SK-N-SH (cell line): ENCODE data around the gene LUC7L2. TPM values are rescaled to one million over a fixed set of nuclear protein-coding genes. Genes with fewer than 3 reads are reported as not detected.

Experiments used
- CTCF ChIA-PET: fragments of 300-600, 350-600 bp; formaldehyde crosslinking; extraction: SDS; loops from one replicate; lab custom pipeline; 2021; lab: Yijun Ruan, JAX
- POLR2A ChIA-PET: fragments of 350-600 bp; sonication (Branson Sonifier 250); formaldehyde crosslinking; extraction: SDS; loops from one replicate; lab custom pipeline; 2020; ENCODE audit warnings: antibody characterized with exemption, inconsistent platforms; lab: Yijun Ruan, JAX
- DNase-seq: peaks from one replicate; pipeline ENCODE4 v3.0.0; 2012
- H2AFZ ChIP-seq: fragments of 200-600 bp; sonication (generic); 2 replicates; pipeline ENCODE4 v1.8.1; 2016; ENCODE audit warnings: antibody characterized with exemption, mild to moderate bottlenecking, low read depth
- H3F3A ChIP-seq: fragments of 200-600 bp; sonication (generic); replicated peaks from 2 replicates; pipeline ENCODE3; 2016; ENCODE audit warnings: antibody characterized with exemption, mild to moderate bottlenecking; ENCODE audit not compliant: insufficient read depth
- H3K27ac ChIP-seq, 2 experiments: fragments of 200-500 bp in 1 of 2; fragments of 200-600 bp in 1 of 2; sonication (Bioruptor generic) in 1 of 2; sonication (generic), shearing (Covaris generic) in 1 of 2; 2 replicates each; pipeline versions ENCODE4 v1.5.1 to v1.6.1; 2014 to 2016; ENCODE audit warnings: low read depth in 2 of 2, inconsistent platforms in 1 of 2, low read length in 1 of 2, mild to moderate bottlenecking in 1 of 2, mixed read lengths in 1 of 2
- H3K27me3 ChIP-seq: fragments of 200-600 bp; sonication (generic), shearing (Covaris generic); 2 replicates; pipeline ENCODE4 v1.6.1; 2016; ENCODE audit warnings: mixed run types; ENCODE audit not compliant: insufficient read depth
- H3K36me3 ChIP-seq, 2 experiments: fragments of 200-500 bp in 1 of 2; fragments of 200-600 bp in 1 of 2; sonication (Bioruptor generic) in 1 of 2; sonication (generic) in 1 of 2; replicated peaks in 1 of 2; 2 replicates each; pipeline versions ENCODE3 to v1.5.1; 2014 to 2016; ENCODE audit warnings: low read length in 1 of 2, mild to moderate bottlenecking in 1 of 2; ENCODE audit not compliant: insufficient read depth in 2 of 2, control insufficient read depth in 1 of 2
- H3K4me1 ChIP-seq, 2 experiments: fragments of 200-500 bp in 1 of 2; fragments of 200-600 bp in 1 of 2; sonication (Bioruptor generic) in 1 of 2; sonication (generic), shearing (Covaris generic) in 1 of 2; 2 replicates each; pipeline versions ENCODE4 v1.5.1 to v1.6.1; 2014 to 2016; ENCODE audit warnings: low read depth in 1 of 2, low read length in 1 of 2, mixed run types in 1 of 2; ENCODE audit not compliant: insufficient read depth in 2 of 2, control insufficient read depth in 1 of 2
- H3K4me2 ChIP-seq: fragments of 200-600 bp; sonication (generic), shearing (Covaris generic); 2 replicates; pipeline ENCODE4 v1.6.1; 2017; ENCODE audit warnings: mixed run types
- H3K4me3 ChIP-seq, 2 experiments: fragments of 200-500 bp in 1 of 2; fragments of 200-600 bp in 1 of 2; sonication (Bioruptor generic) in 1 of 2; sonication (generic), shearing (Covaris generic) in 1 of 2; 2 replicates each; pipeline versions ENCODE4 v1.5.1 to v1.8.1; 2014 to 2016; ENCODE audit warnings: low read depth in 2 of 2, inconsistent platforms in 1 of 2, low read length in 1 of 2, mild to moderate bottlenecking in 1 of 2, mixed read lengths in 1 of 2, moderate library complexity in 1 of 2
- H3K79me2 ChIP-seq: fragments of 200-600 bp; sonication (generic); 2 replicates; pipeline ENCODE4 v1.8.1; 2017; ENCODE audit warnings: mild to moderate bottlenecking; ENCODE audit not compliant: insufficient read depth
- H3K9ac ChIP-seq: fragments of 200-600 bp; sonication (generic); 2 replicates; pipeline ENCODE4 v1.6.1; 2017; ENCODE audit warnings: mixed run types
- H3K9me2 ChIP-seq: fragments of 200-600 bp; sonication (generic); 2 replicates; pipeline ENCODE4 v1.6.1; 2017; ENCODE audit warnings: mixed run types
- H3K9me3 ChIP-seq: fragments of 200-600 bp; sonication (generic); 2 replicates; pipeline ENCODE4 v1.6.1; 2017; ENCODE audit warnings: mixed run types, mild to moderate bottlenecking, moderate library complexity
- H4K20me1 ChIP-seq: fragments of 200-600 bp; sonication (generic); 2 replicates; pipeline ENCODE4 v1.6.1; 2017; ENCODE audit warnings: mild to moderate bottlenecking, mixed run types; ENCODE audit not compliant: insufficient read depth
- CHD2 ChIP-seq: fragments of 150-350 bp; IDR thresholded peaks from 2 replicates; pipeline ENCODE4 v1.6.1; 2018; ENCODE audit warnings: low read length; ENCODE audit not compliant: partially characterized antibody
- EZH2phosphoT487 ChIP-seq: fragments of 200-600 bp; sonication (generic); IDR thresholded peaks from 2 replicates; pipeline ENCODE4 v1.6.1; 2017; ENCODE audit warnings: low read depth, mixed run types, mild to moderate bottlenecking, antibody characterized with exemption, moderate library complexity, borderline replicate concordance
- FOSL2 ChIP-seq: IDR thresholded peaks from 2 replicates; pipeline ENCODE4 v1.4.0; 2012; ENCODE audit warnings: low read depth, mild to moderate bottlenecking, moderate library complexity, borderline replicate concordance
- FOXJ3 ChIP-seq: sonication (generic); formaldehyde crosslinking; IDR thresholded peaks from 2 replicates; pipeline ENCODE4 v1.5.1; 2020; ENCODE audit warnings: mild to moderate bottlenecking, missing genetic modification reagents
- MAX ChIP-seq: IDR thresholded peaks from 2 replicates; pipeline ENCODE4 v1.4.0; 2012; ENCODE audit warnings: low read depth
- MEF2A ChIP-seq: IDR thresholded peaks from 2 replicates; pipeline ENCODE4 v1.4.0; 2012; ENCODE audit warnings: low read depth, borderline replicate concordance
- NFIC ChIP-seq: IDR thresholded peaks from 2 replicates; pipeline ENCODE4 v1.4.0; 2012; ENCODE audit warnings: borderline replicate concordance
- NRF1 ChIP-seq: IDR thresholded peaks from 2 replicates; pipeline ENCODE4 v1.6.1; 2012; ENCODE audit warnings: low read depth, mild to moderate bottlenecking, low read length
- RCOR1 ChIP-seq: fragments of 150-350 bp; IDR thresholded peaks from 2 replicates; pipeline ENCODE4 v1.6.1; 2017; ENCODE audit warnings: antibody characterized with exemption, low read length
- RXRA ChIP-seq: IDR thresholded peaks from 2 replicates; pipeline ENCODE4 v1.4.0; 2012; ENCODE audit warnings: low read depth, mild to moderate bottlenecking, borderline replicate concordance
- TAF1 ChIP-seq: IDR thresholded peaks from 2 replicates; pipeline ENCODE4 v1.6.1; 2012; ENCODE audit warnings: low read depth, mild to moderate bottlenecking, low read length, moderate library complexity, borderline replicate concordance
- TEAD4 ChIP-seq: IDR thresholded peaks from 2 replicates; pipeline ENCODE4 v1.4.0; 2012; ENCODE audit warnings: mild to moderate bottlenecking, borderline replicate concordance; ENCODE audit not compliant: insufficient read depth
- YY1 ChIP-seq: IDR thresholded peaks from 2 replicates; pipeline ENCODE4 v1.4.0; 2012; ENCODE audit warnings: low read depth, mild to moderate bottlenecking
- WGBS: methylation state at CpG from one replicate; pipeline ENCODE4 v1.1.6; 2017; ENCODE audit warnings: low lambda C conversion rate; 5-methylcytosine and 5-hydroxymethylcytosine counted together
- polyA plus RNA-seq, 3 experiments: library from polyadenylated mRNA; depleted of rRNA; stranded (reverse); fragments of >200 nt; gene quantifications; 2 replicates each; pipeline ENCODE4 v1.2.3, GENCODE V29; 2012
- TF ChIP-seq, protein P1 (sequence below): IDR thresholded peaks from 2 replicates; pipeline ENCODE4 v1.4.0; 2012; ENCODE audit warnings: low read depth, borderline replicate concordance
- TF ChIP-seq, protein P2 (sequence below): IDR thresholded peaks from 2 replicates; pipeline ENCODE4 v1.6.1; 2012; ENCODE audit warnings: mild to moderate bottlenecking, low read depth, low read length, moderate library complexity

Gene LUC7L2
- polyA plus RNA-seq, 1 of the 3 experiments (the other 2 are of a cell fraction) = 45.7 TPM

- Histone ChIP-seq H3K9ac (peak overlapping the region; percentile 89), H3K4me1 (peaks cover 10 to 20% of the 10 kb centered on the region in 2 experiments; a peak in 3 of 4 replicates), H3K4me3 (peak overlapping the region; percentile 85 to 90), H3K9me2 (no peaks in the 10 kb centered on the region), H2AFZ (no peak overlapping the region), H3K79me2 (peaks cover 86% of the 10 kb centered on the region), H3K27ac (peak overlapping the region; percentile 98 to 100), H3K27me3 (no peaks in the 10 kb centered on the region), H3K9me3 (no peaks in the 10 kb centered on the region), H4K20me1 (peaks cover 53% of the 10 kb centered on the region), H3K36me3 (peaks cover 37 to 40% of the 10 kb centered on the region in 2 experiments), H3F3A (peaks cover 31% of the 10 kb centered on the region), H3K4me2 (peak overlapping the region; percentile 85)
- no peak for DNase-seq
- ChIA-PET CTCF (interaction anchor here (1.0 kb wide), 1 partner anchor 15 kb away, joined by 3 read pairs; no protein-coding TSS in a partner anchor), POLR2A (no interaction called here)
- WGBS = 34% methylated on average over 3 of the region's 3 CpGs
- TF ChIP-seq RCOR1 (no peak), RXRA (no peak), TAF1 (no peak), FOXJ3 (CRISPR knock-in tag) (no peak), NFIC (no peak), FOSL2 (no peak), YY1 (no peak), CHD2 (no peak), EZH2phosphoT487 (no peak), TEAD4 (no peak), NRF1 (no peak), MAX (no peak), MEF2A (no peak)
- TF ChIP-seq, protein P1, sequence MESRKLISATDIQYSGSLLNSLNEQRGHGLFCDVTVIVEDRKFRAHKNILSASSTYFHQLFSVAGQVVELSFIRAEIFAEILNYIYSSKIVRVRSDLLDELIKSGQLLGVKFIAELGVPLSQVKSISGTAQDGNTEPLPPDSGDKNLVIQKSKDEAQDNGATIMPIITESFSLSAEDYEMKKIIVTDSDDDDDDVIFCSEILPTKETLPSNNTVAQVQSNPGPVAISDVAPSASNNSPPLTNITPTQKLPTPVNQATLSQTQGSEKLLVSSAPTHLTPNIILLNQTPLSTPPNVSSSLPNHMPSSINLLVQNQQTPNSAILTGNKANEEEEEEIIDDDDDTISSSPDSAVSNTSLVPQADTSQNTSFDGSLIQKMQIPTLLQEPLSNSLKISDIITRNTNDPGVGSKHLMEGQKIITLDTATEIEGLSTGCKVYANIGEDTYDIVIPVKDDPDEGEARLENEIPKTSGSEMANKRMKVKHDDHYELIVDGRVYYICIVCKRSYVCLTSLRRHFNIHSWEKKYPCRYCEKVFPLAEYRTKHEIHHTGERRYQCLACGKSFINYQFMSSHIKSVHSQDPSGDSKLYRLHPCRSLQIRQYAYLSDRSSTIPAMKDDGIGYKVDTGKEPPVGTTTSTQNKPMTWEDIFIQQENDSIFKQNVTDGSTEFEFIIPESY = no peak
- TF ChIP-seq, protein P2, sequence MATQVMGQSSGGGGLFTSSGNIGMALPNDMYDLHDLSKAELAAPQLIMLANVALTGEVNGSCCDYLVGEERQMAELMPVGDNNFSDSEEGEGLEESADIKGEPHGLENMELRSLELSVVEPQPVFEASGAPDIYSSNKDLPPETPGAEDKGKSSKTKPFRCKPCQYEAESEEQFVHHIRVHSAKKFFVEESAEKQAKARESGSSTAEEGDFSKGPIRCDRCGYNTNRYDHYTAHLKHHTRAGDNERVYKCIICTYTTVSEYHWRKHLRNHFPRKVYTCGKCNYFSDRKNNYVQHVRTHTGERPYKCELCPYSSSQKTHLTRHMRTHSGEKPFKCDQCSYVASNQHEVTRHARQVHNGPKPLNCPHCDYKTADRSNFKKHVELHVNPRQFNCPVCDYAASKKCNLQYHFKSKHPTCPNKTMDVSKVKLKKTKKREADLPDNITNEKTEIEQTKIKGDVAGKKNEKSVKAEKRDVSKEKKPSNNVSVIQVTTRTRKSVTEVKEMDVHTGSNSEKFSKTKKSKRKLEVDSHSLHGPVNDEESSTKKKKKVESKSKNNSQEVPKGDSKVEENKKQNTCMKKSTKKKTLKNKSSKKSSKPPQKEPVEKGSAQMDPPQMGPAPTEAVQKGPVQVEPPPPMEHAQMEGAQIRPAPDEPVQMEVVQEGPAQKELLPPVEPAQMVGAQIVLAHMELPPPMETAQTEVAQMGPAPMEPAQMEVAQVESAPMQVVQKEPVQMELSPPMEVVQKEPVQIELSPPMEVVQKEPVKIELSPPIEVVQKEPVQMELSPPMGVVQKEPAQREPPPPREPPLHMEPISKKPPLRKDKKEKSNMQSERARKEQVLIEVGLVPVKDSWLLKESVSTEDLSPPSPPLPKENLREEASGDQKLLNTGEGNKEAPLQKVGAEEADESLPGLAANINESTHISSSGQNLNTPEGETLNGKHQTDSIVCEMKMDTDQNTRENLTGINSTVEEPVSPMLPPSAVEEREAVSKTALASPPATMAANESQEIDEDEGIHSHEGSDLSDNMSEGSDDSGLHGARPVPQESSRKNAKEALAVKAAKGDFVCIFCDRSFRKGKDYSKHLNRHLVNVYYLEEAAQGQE = no peak
Measured at GRCh38 chr7:139361523-139361922, 1.8 kb downstream of the LUC7L2 start.
